WTC11 (cell line): Measurements from ENCODE around the gene PDLIM7. TPM values are rescaled to one million over a fixed set of nuclear protein-coding genes. Genes with fewer than 3 reads are reported as not detected.

ENCODE experiments used
- ATAC-seq: fragments of 200-7000 bp; cut with Tn5 transposase; 2 replicates; pipeline ENCODE4 v1.10.0; 2021; ENCODE audit warnings: mild to moderate bottlenecking, moderate library complexity
- CTCF ChIA-PET: fragments of 300-600 bp; sonication (Branson Sonifier 250); formaldehyde crosslinking; loops from one replicate; lab custom pipeline; 2021; ENCODE audit warnings: antibody characterized with exemption; lab: Charles Lee
- POLR2A ChIA-PET: fragments of 350-600 bp; sonication (Branson Sonifier 250); formaldehyde crosslinking; loops from one replicate; lab custom pipeline; 2021; ENCODE audit warnings: antibody characterized with exemption; lab: Charles Lee
- DNase-seq: peaks from one replicate; pipeline ENCODE4 v3.0.0; 2021; ENCODE audit warnings: low spot score
- H3K27ac Mint-ChIP-seq: 2 replicates; pipeline ENCODE4 v1.8.0; 2021; ENCODE audit warnings: mixed read lengths
- H3K27me3 Mint-ChIP-seq: 2 replicates; pipeline ENCODE4 v1.8.0; 2021; ENCODE audit warnings: low read depth, mild to moderate bottlenecking, moderate library complexity, mixed read lengths
- H3K36me3 Mint-ChIP-seq: 2 replicates; pipeline ENCODE4 v1.8.0; 2021; ENCODE audit warnings: mixed read lengths
- H3K4me1 Mint-ChIP-seq: 2 replicates; pipeline ENCODE4 v1.8.0; 2022; ENCODE audit warnings: mixed read lengths
- H3K4me3 Mint-ChIP-seq: 2 replicates; pipeline ENCODE4 v1.8.0; 2021; ENCODE audit warnings: mild to moderate bottlenecking, moderate library complexity, mixed read lengths
- H3K9me3 Mint-ChIP-seq: 2 replicates; pipeline ENCODE4 v1.8.0; 2021; ENCODE audit warnings: mixed read lengths
- CDX4 ChIP-seq: fragments of 250-450 bp; sonication (Bioruptor Pico); IDR thresholded peaks from 2 replicates; pipeline ENCODE4 v1.9.0; 2021; ENCODE audit warnings: moderate library complexity, mild to moderate bottlenecking, inconsistent platforms, borderline replicate concordance
- CREB1 ChIP-seq: sonication (generic); formaldehyde crosslinking; IDR thresholded peaks from 2 replicates; pipeline ENCODE4 v1.8.0; 2023; ENCODE audit warnings: mild to moderate bottlenecking, missing genetic modification reagents
- CTCF ChIP-seq: fragments of 200-600 bp; IDR thresholded peaks from 2 replicates; pipeline ENCODE4 v1.8.0; 2022; ENCODE audit warnings: antibody characterized with exemption
- ETV6 ChIP-seq: sonication (generic); formaldehyde crosslinking; IDR thresholded peaks from 2 replicates; pipeline ENCODE4 v1.8.1; 2022; ENCODE audit warnings: mild to moderate bottlenecking, missing genetic modification reagents
- GTF2I ChIP-seq: fragments of 250-450 bp; sonication (Bioruptor Pico); conservative IDR thresholded peaks from 2 replicates; pipeline ENCODE4 v1.4.0; 2021; ENCODE audit warnings: mild to moderate bottlenecking
- JUN ChIP-seq: sonication (generic); formaldehyde crosslinking; IDR thresholded peaks from 2 replicates; pipeline ENCODE4 v1.8.0; 2023; ENCODE audit warnings: mild to moderate bottlenecking, missing genetic modification reagents
- NFYB ChIP-seq: sonication (generic); formaldehyde crosslinking; conservative IDR thresholded peaks from 2 replicates; pipeline ENCODE4 v1.8.0; 2022; ENCODE audit warnings: low read depth, missing genetic modification reagents
- NR1H2 ChIP-seq: sonication (generic); formaldehyde crosslinking; IDR thresholded peaks from 2 replicates; pipeline ENCODE4 v1.9.0; 2021; ENCODE audit warnings: mild to moderate bottlenecking, moderate library complexity, missing genetic modification reagents
- NR2C2 ChIP-seq: sonication (generic); formaldehyde crosslinking; IDR thresholded peaks from 2 replicates; pipeline ENCODE4 v1.8.0; 2022; ENCODE audit warnings: mild to moderate bottlenecking, missing genetic modification reagents
- PRDM15 ChIP-seq: sonication (generic); formaldehyde crosslinking; IDR thresholded peaks from 2 replicates; pipeline ENCODE4 v1.8.0; 2022; ENCODE audit warnings: missing genetic modification reagents
- SOX15 ChIP-seq: fragments of 250-450 bp; sonication (Bioruptor Pico); IDR thresholded peaks from 2 replicates; pipeline ENCODE4 v1.9.0; 2021; ENCODE audit warnings: mild to moderate bottlenecking
- ZBTB43 ChIP-seq: sonication (generic); formaldehyde crosslinking; IDR thresholded peaks from 2 replicates; pipeline ENCODE4 v1.8.1; 2023; ENCODE audit warnings: mild to moderate bottlenecking, missing genetic modification reagents
- ZMAT4 ChIP-seq: fragments of 250-450 bp; sonication (Bioruptor Pico); IDR thresholded peaks from 2 replicates; pipeline ENCODE4 v1.9.0; 2021; ENCODE audit warnings: mild to moderate bottlenecking
- ZNF219 ChIP-seq: sonication (generic); formaldehyde crosslinking; IDR thresholded peaks from 2 replicates; pipeline ENCODE4 v1.8.0; 2023; ENCODE audit warnings: missing genetic modification reagents, mild to moderate bottlenecking, borderline replicate concordance
- ZNF263 ChIP-seq: sonication (generic); formaldehyde crosslinking; IDR thresholded peaks from 2 replicates; pipeline ENCODE4 v1.8.1; 2022; ENCODE audit warnings: low read depth, mild to moderate bottlenecking, moderate library complexity, missing genetic modification reagents
- ZNF396 ChIP-seq: fragments of 250-450 bp; sonication (Bioruptor Pico); IDR thresholded peaks from 2 replicates; pipeline ENCODE4 v1.8.0; 2021; ENCODE audit warnings: mild to moderate bottlenecking, moderate library complexity, borderline replicate concordance
- ZNF423 ChIP-seq: fragments of 250-450 bp; sonication (Bioruptor Pico); IDR thresholded peaks from 2 replicates; pipeline ENCODE4 v2.1.2; 2022; ENCODE audit warnings: mild to moderate bottlenecking, moderate library complexity
- ZNF512 ChIP-seq: sonication (generic); formaldehyde crosslinking; IDR thresholded peaks from 2 replicates; pipeline ENCODE4 v1.8.1; 2022; ENCODE audit warnings: missing genetic modification reagents, borderline replicate concordance
- ZSCAN18 ChIP-seq: fragments of 250-450 bp; sonication (Bioruptor Pico); IDR thresholded peaks from 2 replicates; pipeline ENCODE4 v2.1.2; 2022; ENCODE audit warnings: mild to moderate bottlenecking, moderate library complexity
- total RNA-seq: library from RNA; stranded (reverse); gene quantifications from 3 replicates; pipeline ENCODE4 v1.2.3, GENCODE V29; 2021

Gene PDLIM7
- total RNA-seq, 1 experiment from 2014 or later, result 142 TPM

GRCh38 chr5:177526791-177527190 is 29.4 kb upstream of the PDLIM7 start:
- ChIA-PET POLR2A (no interaction called here), CTCF (no interaction called here)
- Mint-ChIP-seq H3K4me3 (no peak overlapping the region), H3K4me1 (no peaks in the 10 kb centered on the region), H3K36me3 (peaks cover 23% of the 10 kb centered on the region), H3K9me3 (no peaks in the 10 kb centered on the region), H3K27me3 (no peaks in the 10 kb centered on the region), H3K27ac (no peak overlapping the region)
- ATAC-seq (no peak), DNase-seq (no peak)
- TF ChIP-seq ZBTB43 (CRISPR knock-in tag) (no peak), GTF2I (CRISPR knock-in tag) (no peak), CDX4 (no peak), ZNF512 (CRISPR knock-in tag) (no peak), ETV6 (CRISPR knock-in tag) (no peak), NFYB (CRISPR knock-in tag) (no peak), CREB1 (no peak)

- no peak for DNase-seq
- no peak overlapping the region for H3K4me3 Mint-ChIP-seq
- CTCF ChIA-PET, result no interaction called here
- H3K9me3 Mint-ChIP-seq, result no peaks in the 10 kb centered on the region
- TF ChIP-seq ZNF263 (no peak), ETV6 (CRISPR knock-in tag) (no peak), SOX15 (CRISPR knock-in tag) (no peak), ZSCAN18 (CRISPR knock-in tag) (no peak), PRDM15 (CRISPR knock-in tag) (no peak), CREB1 (no peak), CTCF (no peak), ZNF219 (CRISPR knock-in tag) (no peak), NR1H2 (CRISPR knock-in tag) (no peak), NR2C2 (CRISPR knock-in tag) (no peak), ZNF423 (no peak), JUN (CRISPR knock-in tag) (no peak), ZNF396 (CRISPR knock-in tag) (no peak), ZMAT4 (CRISPR knock-in tag) (no peak)
- TF ChIP-seq, all 79 proteins: peak for 0
- H3K27me3 Mint-ChIP-seq, result no peaks in the 10 kb centered on the region
- POLR2A ChIA-PET, result no interaction called here
- H3K4me1 Mint-ChIP-seq, result no peaks in the 10 kb centered on the region
- ATAC-seq, result no peak
- no peak overlapping the region for H3K27ac Mint-ChIP-seq
- H3K36me3 Mint-ChIP-seq, result peaks cover 28% of the 10 kb centered on the region
Observed at GRCh38 chr5:177526191-177526590, 28.8 kb upstream of the PDLIM7 start.
